ENCODE data around the gene P2RY2.

DNA sequence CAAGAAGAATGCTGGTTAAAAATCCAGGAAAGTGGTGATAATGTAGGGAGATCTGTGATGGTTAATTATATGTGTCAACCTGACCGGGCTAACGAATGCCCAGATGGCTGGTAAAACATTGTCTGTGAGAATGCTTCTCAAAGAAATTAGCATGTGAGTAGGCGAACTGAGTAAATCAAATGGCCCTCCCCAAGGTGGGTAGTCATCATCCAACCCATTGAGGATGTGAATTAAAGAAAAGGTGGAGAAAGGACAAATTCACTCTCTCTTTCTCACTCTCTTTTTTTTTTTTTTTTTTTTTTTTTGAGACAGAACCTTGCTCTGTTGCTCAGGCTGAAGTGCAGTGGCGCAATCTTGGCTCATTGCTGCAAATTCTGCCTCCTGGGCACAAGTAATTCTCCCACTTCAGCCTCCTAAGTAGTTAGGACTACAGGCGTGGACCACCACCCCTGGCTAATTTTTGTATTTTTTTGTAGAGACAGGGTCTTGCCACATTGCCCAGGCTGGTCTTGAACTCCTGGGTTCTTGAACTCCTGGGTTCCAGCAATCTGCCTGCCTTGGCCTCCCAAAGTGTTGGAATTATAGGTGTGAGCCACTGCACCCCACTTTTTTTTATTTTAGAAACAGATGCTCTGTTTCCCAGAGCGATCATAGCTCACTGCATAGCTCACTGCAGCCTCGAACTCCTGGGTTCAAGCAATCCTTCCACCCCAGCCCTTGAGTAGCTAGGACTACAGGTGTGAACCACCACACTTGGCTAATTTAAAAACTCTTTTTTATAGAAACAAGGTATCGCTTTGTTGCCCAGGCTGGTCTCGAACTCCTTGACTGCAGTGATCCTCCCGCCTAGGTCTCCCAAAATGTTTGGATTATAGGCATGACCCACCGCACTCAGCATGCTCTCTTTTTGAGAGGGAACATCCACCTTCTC is 32.0 kb downstream of the P2RY2 start:
- TF ChIP-seq, protein P1, sequence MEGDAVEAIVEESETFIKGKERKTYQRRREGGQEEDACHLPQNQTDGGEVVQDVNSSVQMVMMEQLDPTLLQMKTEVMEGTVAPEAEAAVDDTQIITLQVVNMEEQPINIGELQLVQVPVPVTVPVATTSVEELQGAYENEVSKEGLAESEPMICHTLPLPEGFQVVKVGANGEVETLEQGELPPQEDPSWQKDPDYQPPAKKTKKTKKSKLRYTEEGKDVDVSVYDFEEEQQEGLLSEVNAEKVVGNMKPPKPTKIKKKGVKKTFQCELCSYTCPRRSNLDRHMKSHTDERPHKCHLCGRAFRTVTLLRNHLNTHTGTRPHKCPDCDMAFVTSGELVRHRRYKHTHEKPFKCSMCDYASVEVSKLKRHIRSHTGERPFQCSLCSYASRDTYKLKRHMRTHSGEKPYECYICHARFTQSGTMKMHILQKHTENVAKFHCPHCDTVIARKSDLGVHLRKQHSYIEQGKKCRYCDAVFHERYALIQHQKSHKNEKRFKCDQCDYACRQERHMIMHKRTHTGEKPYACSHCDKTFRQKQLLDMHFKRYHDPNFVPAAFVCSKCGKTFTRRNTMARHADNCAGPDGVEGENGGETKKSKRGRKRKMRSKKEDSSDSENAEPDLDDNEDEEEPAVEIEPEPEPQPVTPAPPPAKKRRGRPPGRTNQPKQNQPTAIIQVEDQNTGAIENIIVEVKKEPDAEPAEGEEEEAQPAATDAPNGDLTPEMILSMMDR (conservative IDR thresholded peaks at IDR 0.05 in 1 of 2, IDR thresholded peaks at IDR 0.05 in 1 of 2; ENCODE audit: low read depth in 1 of 2, low read length in 2 of 2), result no peak
- TF ChIP-seq EZH2 (IDR thresholded peaks at IDR 0.05; ENCODE audit: low read length, missing control alignments), result no peak
